Bronchial epithelial cell (primary cell): ENCODE measurements around the gene ABHD16A. TPM values are rescaled to one million over a fixed set of nuclear protein-coding genes. Genes with fewer than 3 reads are reported as not detected.

Experiments
- DNase-seq: peaks from one replicate; pipeline ENCODE4 v3.0.0-alpha.2; 2010; ENCODE audit warnings: low read depth
- FAIRE-seq: peaks from 2 replicates; lab custom pipeline; 2011; peaks lifted over from hg19 to GRCh38; lab: Jason Lieb, UNC
- H3K27me3 ChIP-seq: 2 replicates; pipeline ENCODE4 v1.5.1; 2011; ENCODE audit warnings: low read length; ENCODE audit not compliant: control insufficient read depth, insufficient read depth
- H3K36me3 ChIP-seq: 2 replicates; pipeline ENCODE4 v1.5.1; 2011; ENCODE audit warnings: low read length; ENCODE audit not compliant: control insufficient read depth, insufficient read depth
- H3K4me3 ChIP-seq: 2 replicates; pipeline ENCODE4 v1.5.1; 2011; ENCODE audit warnings: mild to moderate bottlenecking, low read depth, low read length, control low read depth
- total RNA-seq: library from RNA; depleted of rRNA; stranded (reverse); fragments of >200 nt; gene quantifications from 2 replicates; pipeline ENCODE4 v1.2.1, GENCODE V29; 2014
- TF ChIP-seq, protein P1 (sequence below): IDR thresholded peaks from 2 replicates; pipeline ENCODE4 v1.5.1; 2011; ENCODE audit warnings: mild to moderate bottlenecking, moderate library complexity, low read length, control low read depth, inconsistent platforms; ENCODE audit not compliant: insufficient read depth, severe bottlenecking

ABHD16A gene
- total RNA-seq, 1 donor from 2014 or later, result 32.9 TPM

- no peak for FAIRE-seq
- peaks cover 4% of the 10 kb centered on the region for H3K36me3 ChIP-seq
- TF ChIP-seq, protein P1, sequence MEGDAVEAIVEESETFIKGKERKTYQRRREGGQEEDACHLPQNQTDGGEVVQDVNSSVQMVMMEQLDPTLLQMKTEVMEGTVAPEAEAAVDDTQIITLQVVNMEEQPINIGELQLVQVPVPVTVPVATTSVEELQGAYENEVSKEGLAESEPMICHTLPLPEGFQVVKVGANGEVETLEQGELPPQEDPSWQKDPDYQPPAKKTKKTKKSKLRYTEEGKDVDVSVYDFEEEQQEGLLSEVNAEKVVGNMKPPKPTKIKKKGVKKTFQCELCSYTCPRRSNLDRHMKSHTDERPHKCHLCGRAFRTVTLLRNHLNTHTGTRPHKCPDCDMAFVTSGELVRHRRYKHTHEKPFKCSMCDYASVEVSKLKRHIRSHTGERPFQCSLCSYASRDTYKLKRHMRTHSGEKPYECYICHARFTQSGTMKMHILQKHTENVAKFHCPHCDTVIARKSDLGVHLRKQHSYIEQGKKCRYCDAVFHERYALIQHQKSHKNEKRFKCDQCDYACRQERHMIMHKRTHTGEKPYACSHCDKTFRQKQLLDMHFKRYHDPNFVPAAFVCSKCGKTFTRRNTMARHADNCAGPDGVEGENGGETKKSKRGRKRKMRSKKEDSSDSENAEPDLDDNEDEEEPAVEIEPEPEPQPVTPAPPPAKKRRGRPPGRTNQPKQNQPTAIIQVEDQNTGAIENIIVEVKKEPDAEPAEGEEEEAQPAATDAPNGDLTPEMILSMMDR, result no peak
Observed at GRCh38 chr6:31700740-31701401, 2.3 kb downstream of the ABHD16A start.

GRCh38 chr6:31697555-31697954, 5.6 kb downstream of the ABHD16A start:
- H3K27me3 ChIP-seq, result no peaks in the 10 kb centered on the region

More at GRCh38 chr6:31700740-31701401, 2.3 kb downstream of the ABHD16A start:
- no peak for DNase-seq
- Histone ChIP-seq H3K27me3 (no peaks in the 10 kb centered on the region), H3K4me3 (no peak overlapping the region)

GRCh38 chr6:31693535-31693934, 9.6 kb downstream of the ABHD16A start:
- H3K27me3 ChIP-seq, result no peaks in the 10 kb centered on the region
- TF ChIP-seq, protein P1, result no peak
- H3K4me3 ChIP-seq, result no peak overlapping the region
- H3K36me3 ChIP-seq, result peaks cover 29% of the 10 kb centered on the region
- no peak for FAIRE-seq
- no peak for DNase-seq

More at GRCh38 chr6:31697555-31697954, 5.6 kb downstream of the ABHD16A start:
- TF ChIP-seq, protein P1, result no peak
- FAIRE-seq (no peak), DNase-seq (no peak)
- H3K4me3 ChIP-seq, result no peak overlapping the region
- H3K36me3 ChIP-seq, result peaks cover 14% of the 10 kb centered on the region

DNA sequence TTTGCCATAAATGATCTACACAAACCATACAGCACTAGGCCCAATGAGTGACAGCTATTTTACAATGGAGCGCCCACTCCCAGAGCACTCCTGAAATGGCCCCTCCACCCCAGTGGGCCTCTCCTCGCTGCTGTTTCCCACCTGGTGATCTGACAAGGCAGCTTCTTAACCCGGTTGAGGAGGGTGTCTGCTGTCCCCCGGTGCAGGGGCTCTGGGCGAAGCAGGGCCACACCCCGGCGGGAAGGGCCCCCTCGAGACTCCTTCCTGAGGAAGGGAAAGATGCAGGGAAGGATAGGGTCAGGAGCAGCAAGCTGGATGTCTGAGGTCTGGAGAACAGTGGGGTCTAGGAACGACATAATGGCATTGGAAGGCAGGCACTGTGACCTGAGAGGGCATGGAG, 10.2 kb downstream of the ABHD16A start:
- no peak for DNase-seq
- TF ChIP-seq, protein P1, result no peak
- peaks cover 34% of the 10 kb centered on the region for H3K36me3 ChIP-seq

DNA sequence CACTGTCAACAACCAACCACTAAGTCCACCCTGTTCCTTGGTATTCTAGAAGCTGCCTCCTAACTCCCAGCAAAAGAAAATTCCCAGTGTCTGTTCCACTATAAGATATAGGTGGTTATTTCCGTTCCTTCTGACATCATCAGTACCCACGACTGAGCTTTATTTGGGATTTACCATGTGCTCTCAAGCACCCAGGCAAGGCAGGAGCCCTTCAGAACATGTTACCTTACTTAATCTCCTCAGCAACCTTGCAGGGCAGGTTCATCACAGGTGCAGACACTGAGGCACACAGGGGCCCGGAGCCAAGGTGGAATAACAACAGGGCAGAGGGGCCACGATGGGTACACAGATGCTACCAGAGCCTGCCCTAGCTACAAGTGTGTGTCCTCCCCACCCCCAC, 10.8 kb downstream of the ABHD16A start:
- no peak for FAIRE-seq

More for the DNA sequence above, 10.2 kb downstream of the ABHD16A start:
- H3K4me3 ChIP-seq, result no peak overlapping the region
- FAIRE-seq, result no peak
- H3K27me3 ChIP-seq, result no peaks in the 10 kb centered on the region

More for the DNA sequence above, 10.8 kb downstream of the ABHD16A start:
- TF ChIP-seq, protein P1, result no peak
- Histone ChIP-seq H3K36me3 (peaks cover 38% of the 10 kb centered on the region), H3K4me3 (no peak overlapping the region), H3K27me3 (no peaks in the 10 kb centered on the region)
- DNase-seq, result no peak
